ENCODE results near the gene RAC3.

The RAC3 gene

DNA sequence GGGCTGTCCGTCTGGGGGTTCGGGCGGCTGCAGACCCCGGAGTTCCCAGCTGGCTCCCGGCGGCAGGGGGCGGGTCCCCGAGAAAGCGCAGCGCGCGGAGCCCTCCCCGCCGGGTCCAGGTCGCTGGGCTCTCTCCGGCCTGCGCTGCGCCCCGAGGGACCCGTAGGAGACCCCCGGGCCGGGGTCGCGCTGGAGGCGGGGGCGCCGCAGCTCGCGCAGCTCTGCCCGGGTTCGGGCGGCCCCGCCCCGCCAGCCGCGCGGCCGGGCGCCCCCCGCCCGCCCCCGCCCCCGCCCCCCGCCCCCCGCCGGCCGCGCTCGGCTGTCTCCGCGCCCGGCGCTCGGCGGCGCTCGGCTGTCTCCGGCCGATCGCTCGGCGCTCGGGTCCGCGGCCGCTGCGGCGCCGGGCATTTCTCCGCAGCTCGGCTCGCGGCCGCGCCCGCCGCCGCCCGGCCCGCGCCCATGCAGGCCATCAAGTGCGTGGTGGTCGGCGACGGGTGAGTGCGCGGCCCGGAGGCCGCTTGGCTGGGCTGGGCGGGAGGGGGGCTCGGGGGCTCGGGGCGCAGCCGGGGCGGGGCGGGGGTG is at the start of gene RAC3:
TSS of gene RAC3 (plus strand) at position 376 of the 582 bp plus-strand sequence. CDS start at position 460, 84 bp downstream.
- DNase-seq: peak; percentile 92

DNA sequence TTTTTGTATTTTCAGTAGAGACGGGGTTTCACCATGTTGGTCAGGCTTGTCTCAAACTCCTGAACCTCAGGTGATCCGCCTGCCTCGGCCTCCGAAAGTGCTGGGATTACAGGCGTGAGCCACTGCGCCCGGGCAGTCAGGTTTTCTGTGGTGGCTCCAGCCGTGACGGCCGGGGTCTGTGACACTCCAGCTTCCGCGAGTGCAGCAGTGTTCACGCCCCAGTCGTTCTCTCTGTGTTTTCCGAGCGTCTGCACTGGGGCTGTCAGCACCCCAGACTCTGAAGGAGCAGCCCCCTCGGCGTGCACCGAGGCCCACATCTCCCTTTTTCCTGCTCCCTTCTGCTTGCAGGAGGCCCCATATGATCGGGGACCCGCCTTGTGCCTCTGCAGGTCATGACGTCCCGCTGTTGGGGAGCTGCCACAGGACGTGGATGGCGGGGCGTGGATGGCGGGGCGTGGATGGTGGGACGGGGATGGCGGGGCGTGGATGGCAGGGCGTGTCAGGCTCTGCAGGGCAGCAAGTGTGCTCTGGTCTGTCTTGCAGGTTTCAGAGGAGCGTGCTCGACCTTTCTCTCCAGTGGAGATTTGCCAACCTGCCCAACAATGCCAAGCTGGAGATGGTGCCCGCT is 48.4 kb upstream of the RAC3 start:
- DNase-seq: no peak

DNA sequence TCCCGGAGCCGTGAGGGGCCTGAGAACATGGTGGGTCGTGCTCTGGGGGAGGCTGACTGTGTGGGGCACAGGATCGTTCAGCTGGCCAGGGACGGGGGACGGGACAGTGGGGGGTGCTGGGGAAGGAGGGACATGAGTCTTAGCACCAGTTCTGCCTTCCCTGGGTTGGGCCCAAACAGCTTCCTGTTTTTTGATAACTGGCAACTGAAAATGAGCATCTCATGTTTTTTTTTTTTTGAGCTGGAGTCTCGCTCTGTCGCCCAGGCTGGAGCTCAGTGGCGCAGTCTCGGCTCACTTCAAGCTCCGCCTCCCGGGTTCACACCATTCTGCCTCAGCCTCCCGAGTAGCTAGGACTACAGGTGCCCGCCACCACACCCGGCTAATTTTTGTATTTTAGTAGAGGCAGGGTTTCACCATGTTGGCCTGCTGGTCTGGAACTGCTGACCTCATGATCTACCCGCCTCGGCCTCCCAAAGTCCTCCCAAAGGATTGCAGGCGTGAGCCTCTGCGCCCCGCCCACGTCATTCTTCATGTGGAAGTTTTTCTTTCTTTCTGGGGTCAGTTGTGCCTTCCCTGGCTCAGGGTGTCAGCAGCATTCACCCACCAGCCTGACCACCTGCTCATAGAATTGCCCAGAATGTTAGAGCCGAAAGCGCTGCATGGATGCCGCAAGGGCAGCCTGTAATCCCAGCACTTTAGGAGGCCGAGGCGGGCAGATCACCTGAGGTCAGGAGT is 47.7 kb upstream of the RAC3 start:
- no peak for DNase-seq

DNA sequence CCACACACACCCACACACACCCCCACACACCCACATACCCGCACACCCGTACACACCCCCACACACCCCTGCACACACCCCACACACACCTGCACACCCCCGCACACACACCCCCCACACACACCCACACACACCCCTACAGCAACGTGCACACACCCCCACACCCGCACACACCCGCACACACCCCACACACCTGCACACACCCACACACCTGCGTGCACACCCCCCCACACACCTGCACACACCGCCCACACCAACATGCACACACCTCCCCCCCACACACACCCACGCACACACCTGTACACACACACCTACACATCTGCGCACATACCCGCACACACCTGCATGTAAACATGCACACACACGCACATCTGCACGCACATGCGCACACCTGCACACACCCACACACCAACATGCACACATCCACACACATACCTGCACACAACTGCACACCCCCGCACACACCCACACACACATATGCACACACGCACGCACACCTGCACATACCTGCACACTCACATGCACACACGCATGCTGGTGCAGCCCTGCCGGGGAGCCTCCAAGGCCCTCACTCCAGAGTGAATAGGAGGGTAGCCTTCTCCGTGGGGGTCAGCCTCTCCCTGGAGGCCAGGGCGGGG is 46.6 kb upstream of the RAC3 start:
- no peak for DNase-seq

DNA sequence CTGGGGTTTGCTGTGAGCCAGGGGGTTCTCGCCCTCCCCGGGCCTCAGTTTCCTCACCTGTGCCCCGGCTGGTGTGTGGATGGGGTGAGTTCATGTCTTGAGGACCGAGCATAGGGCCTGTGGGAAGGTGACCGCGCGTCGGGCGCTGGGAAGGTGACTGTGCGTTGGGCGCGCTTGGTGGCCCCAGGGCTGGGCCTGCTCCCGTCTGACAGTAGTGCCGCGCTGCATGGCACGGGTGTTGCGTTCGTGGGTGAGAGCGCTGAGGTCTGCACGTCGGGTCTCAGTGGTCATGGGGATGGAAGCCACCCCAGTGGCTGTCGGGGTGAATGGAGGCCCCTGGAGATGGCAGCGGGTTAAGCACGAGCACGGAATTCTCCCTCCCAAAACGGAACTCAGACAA is 44.9 kb upstream of the RAC3 start:
- DNase-seq: no peak

DNA sequence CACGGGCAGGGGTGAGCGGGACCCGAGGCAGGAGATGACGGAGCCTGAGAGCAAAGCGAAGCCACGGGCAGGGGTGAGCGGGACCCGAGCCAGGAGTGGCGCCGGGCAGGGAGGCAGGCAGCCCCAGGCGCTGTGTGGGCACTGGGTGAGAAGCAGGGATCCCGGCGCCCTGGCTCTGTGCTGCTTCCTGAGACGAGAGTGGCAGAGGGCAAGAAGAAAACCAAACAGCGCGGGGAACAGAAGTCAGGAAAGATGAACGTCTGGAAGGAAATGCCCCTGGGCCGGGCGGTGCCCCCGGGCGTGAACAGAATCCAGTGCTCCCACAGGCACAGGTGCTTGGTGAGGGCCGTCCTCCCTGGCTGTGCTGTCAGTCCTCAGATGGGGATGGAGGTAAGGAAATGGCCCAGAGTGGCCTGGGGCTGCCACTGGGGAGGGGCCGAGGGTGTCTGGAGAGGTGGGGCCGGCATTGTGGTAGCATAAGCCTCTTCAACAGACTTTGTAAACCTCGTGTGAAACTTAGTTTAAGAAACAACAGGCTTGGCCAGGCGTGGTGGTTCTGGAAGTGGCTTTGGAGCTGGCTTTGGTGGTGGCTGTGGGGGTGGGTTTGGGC is 44.2 kb upstream of the RAC3 start:
- DNase-seq: no peak

DNA sequence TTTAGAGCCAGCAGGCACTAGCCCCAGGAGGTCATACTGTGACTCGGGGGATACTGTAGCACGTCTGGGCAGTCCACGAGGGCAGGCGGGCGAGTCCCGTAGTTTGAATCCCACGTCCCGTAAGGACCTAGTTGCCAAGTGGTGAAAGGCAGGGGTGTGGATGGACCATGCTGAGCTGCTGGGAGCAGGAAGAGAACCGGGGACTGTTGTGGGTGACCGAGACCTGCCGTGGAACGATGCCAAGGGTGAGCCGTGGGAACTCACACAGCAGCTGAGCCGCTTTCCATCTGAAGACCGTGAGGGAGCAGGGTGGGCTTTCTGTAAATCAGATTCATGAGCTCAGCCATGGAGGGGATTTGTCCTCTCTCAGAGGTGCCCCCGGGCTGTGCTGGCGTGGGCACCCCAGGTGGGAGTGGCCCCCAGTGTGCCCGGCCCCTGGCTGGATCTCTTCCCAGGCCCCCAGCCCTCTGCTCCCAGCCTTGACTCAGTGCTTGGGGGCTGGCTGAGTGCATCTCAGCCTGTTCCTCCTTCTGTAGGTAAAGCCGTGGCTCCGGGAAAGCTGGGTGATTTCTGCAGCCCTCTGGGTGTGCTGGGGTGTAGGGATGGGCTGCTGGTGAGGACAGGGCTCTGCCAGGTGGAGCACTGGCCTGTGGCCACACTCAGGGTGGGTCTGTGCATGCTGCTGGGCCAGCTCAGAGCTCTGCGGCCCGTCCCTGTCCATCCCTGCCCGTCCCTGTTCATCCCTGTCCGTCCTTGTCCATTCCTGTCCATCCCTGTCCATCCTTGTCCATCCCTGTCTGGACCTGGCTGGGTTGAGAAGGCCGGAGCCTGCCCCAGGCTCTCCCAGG is 40.4 kb upstream of the RAC3 start:
- DNase-seq: no peak

DNA sequence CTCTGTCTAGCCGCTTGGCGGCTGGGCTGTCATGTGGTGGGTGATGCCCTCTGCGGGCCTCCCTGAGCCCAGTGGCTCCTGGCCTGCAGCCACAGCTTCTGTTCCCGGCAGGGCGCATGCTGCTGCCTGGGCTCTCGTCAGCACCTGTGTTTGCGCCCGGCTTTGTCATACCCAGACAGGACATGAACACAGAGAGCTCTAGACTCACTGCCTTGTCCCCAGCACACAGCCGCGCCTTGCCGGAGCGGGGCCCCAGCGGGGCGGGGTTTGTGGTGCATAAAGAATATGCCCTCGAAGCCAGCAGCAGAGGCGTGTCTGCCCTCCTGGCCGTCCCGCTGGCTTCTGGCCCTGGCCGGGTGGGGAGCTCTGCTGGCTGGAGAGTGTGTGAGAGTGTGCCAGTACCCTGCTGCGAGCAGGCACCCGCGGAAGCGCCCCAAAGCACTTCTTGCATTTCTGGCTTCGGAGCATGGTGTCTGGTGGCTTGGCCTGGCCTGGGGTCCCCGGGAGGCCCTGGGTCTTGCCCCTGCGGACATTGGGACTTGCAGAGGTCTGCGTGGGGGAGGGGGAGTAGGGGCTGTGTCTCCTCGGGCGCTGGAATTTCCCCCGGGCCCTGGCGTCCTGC is 39.7 kb upstream of the RAC3 start:
- DNase-seq: peak; percentile 99

DNA sequence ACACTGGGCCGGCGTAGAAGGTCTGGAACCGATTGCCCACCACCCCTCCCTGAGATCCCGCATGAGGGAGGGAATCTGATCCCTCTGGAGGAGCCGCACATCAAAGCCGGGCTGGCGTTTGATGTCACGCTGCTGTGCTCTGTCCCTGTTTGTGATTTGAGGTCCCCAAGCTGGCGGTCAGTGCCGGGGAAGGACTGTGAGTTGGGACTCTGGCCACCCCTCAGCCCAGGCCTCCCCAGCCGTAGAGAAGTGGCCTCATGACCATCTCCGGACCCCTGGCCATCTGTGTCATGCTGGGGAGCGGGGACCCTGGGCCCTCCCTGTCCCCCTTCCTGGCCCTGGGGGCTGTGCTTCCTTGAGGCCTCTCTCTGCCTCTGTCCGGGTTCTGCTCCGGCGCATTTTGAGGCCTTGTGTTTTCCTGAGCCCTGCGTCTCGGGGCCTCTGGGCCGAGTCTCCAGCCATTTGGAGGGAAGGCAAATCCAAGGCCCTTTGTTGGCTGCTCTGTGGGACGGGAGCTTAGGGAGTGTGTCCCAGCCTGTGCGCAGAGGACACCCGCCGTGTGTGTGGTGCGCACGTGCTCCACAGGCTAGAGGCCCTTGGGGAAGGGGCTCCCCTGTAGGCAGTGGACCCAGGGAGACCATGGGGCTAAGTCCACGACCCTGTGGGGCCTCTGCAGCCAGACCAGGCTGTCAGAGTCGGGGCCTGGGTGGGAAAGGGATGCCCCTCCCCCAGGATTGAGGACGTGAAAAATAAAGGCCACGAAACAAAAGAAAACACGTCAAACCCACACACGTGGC is 39.0 kb upstream of the RAC3 start:
- peak; percentile 80 for DNase-seq

DNA sequence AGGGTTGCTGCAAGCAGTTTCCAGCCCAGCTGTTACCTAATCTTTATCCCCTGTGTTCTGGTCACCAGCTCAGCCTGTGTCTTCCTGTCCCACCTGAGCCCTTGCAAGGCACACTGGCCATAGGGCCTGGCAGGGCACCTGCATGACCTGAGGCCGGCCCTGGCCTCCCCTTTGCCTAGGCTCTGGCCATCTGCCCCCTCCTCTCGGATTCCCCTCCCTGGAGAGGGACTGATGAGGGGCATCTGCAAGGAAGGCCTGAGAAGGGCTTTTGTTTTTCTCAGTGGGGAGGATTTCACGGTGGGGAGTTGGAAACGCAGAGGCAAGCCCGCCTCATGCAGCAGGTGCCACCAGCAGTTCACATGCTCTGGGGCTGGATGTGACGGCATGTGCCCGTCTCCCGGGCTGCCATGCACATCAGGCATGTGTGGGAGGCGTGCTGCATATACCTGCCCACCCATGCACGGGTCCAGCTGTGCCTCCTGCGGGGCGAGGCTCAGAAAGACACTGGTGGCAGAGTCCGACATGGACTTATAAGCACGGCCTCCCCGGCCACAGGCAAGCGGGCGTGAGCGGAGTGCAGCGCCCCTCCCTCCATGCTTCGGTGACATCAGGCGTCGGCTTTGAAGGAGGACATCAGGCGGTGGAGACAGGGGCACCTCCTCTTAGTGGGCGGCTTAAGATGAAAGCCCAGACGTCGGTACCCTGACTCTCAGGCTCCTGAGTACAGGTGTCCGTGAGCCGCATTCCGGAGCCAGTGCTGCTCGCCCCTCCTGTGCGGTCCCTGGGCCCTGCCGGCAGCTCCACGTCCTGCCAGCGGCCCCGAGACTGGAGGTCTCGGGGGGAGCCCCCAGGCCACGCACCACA is 37.5 kb upstream of the RAC3 start:
- DNase-seq: no peak

DNA sequence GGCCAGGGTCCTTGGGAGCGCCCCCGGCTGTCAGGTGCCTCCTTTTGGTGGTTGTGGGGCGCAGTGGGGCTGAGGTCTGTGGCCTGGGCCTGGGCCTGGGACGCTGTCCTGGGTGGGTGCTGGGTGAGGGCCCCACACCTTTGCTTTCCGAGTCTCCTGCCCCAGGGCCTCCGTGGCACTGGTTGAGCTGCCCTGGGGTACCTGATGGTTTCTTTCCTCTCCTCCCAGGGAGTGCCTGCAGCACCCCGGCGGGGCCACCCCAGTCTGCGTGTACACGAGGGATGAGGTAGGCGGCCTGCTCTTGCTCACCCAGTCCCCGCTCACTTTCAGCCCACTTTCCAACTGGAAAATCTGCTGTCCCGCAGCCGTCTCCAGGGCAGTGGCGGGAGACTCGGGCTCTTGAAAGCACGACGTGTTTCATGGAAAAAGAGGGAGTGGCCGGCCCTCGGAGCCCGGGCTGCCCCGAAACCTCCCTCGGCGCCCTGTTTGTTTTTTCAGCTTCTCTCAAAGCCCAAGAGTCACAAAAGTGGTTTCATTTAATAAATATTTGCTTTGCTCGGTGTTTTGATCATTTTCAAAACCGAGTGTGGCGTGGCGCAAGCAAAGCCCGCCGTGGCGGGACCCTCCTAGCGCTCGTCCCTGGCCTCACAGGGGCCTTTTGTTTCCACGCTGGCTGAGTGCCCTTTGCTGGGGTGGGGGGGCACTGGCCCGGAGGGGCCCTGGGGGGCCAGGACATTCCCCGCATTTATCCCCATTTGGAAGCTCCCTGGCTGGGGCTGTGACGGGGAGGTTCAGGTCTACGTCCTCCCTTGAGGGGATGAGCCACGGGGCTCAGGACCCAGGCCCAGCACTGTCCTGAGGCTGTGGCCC is 36.6 kb upstream of the RAC3 start:
- peak; percentile 78 for DNase-seq

DNA sequence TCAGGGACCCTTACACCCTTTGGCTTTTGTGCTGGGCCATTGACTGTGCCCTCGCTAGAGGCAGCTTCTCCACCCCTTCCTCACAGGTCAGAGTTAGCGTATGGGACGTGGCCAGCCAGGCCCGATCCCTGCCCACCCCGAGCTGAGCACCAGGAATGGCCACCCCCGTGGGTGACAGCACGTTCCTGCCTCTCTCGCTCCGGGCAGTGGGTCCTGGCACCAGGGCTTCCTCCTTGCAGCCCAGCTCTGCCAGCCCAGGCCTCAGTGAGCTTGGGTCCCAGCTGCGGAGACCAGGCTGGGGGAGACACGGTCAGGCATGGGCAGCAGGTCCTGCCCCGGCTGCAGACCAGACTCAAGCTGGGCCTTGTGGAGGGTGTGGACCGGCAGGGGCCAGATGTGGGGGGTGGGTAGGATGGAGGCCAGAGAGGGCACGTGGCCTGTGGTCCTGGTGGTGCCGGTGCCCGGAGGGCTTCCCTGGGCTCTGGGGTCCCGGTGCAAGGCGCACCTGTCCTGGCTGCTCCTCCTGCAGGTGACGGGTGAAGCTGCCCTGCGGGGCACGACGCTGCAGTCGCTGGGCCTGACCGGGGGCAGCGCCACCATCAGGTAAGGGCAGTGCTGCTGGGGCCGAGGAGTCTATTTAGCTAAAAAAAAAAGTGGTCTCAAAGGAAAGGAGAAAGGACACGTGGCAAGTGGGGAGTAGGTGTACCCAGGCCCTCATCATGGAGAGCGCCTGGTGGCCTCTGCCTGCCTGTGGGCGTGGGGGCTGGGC is 35.8 kb upstream of the RAC3 start:
- DNase-seq: no peak

DNA sequence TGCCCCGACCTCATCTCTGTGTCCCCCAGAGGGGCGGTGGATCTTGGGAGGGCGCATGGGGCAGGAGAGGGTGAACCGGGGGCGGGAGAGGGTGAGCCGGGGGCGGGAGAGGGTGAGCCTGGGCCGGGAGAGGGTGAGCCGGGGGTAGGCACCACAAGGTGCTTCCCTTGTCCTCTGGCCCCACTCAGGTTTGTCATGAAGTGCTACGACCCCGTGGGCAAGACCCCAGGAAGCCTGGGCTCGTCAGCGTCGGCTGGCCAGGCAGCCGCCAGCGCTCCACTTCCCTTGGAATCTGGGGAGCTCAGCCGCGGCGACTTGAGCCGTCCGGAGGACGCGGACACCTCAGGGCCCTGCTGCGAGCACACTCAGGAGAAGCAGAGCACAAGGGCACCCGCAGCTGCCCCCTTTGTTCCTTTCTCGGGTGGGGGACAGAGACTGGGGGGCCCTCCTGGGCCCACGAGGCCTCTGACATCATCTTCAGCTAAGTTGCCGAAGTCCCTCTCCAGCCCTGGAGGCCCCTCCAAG is 35.2 kb upstream of the RAC3 start:
- no peak for DNase-seq

DNA sequence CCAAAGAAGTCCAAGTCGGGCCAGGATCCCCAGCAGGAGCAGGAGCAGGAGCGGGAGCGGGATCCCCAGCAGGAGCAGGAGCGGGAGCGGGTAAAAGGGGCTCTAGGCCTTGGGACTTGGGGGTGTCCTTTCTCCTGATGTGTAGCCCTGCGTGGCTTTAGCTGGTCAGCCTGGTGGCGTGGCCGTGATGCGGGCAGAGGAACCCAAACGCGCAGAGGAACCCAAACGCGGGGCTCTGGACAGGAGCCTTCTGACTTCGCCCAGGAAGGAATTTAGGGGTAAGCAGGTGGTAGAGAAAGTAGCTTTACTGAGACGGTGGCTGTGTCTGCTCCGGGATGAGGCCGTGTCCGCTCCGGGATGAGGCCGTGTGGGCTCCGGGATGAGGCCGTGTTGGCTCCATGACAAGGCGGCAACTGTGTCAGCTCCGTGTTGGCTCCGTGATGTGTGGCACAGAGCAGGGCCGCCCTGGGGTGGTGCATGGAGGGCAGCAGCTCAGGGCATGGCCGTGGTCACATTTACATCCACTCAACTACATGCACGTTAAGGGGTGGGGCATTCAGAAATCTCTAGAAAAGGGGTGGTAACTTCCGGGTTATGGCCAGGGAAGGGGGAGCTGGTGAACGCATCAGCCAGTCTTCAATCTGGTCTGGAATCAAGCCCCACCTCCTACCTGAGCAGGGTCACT is 34.6 kb upstream of the RAC3 start:
- no peak for DNase-seq

DNA sequence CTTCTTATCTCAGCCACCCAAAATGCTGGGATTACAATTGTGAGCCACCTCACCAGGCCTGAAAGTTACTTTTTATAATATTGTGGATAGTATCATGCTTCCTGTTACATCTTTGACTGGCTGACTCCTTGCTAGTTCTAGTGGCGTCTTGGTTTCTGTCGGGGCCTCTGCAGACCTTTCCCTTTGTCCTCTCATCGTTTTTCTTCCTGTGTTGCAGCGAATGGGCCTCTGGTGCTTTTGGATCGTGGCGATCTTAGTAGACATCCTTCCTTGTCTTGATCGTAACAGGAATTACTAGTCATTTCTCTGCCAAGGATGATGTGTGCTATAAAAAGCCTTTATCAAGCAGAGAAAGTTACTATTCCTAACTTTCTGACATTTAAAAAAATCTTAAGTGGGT is 33.3 kb upstream of the RAC3 start:
- DNase-seq: no peak

DNA sequence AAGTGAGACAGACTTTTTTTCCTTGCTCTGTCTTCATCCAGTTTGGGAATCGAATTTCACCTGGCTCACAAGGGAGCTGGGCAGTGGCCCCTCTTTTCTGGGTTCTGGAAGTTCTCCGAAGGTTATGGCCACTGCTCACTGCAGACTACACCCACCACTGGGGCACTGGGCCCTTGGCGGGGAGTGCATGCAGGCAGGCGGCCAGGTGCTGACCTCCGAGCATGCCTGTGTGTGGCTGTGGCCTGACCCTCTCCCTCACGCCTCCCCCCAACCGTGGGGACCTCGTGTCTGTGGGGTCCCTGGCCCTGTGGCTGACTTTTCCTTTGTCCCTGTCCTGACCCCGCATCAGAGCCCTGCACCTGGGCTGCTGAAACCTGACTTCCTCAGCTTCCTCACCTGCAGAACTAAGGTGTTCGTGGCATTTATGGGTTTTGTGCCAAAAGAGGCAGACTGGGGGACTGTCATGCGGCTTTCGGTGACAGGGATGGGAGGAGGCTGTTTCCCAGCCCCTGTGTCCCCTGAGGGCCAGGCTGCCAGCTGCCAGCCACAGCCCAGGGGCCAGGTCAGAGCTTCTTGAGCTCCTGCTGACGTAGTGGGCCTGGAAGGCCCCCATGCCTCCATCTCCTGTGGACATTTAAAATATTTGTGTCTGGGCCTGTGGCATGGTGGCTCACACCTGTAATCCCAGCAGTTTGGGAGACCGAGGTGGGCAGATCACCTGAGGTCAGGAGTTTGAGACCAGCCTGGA is 32.6 kb upstream of the RAC3 start:
- DNase-seq: no peak

DNA sequence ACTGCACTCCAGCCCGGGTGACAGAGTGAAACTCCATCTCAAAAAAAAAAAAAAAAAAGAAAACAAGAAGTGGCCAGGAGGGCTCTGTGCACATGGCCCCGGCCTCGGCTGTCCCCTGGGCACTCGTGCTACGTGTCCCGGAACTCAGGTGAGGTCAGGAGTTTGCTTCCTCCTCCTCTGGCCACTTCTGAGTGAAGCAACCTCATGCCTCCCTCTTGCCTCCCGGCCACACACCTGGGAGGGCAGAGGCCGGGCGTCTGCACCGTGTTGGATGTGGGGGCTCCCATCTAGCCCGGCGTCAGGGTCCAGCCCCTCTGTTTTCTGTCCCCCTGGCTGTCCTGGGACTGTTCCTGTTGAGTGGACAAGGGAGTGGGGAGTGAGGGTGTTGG is 31.9 kb upstream of the RAC3 start:
- no peak for DNase-seq

All from DMS53 (cell line).